ENCODE data around the gene SDHC.

GRCh38 chr1:161266202-161266601 is 48.0 kb upstream of the SDHC start:
- TF ChIP-seq, protein P1, sequence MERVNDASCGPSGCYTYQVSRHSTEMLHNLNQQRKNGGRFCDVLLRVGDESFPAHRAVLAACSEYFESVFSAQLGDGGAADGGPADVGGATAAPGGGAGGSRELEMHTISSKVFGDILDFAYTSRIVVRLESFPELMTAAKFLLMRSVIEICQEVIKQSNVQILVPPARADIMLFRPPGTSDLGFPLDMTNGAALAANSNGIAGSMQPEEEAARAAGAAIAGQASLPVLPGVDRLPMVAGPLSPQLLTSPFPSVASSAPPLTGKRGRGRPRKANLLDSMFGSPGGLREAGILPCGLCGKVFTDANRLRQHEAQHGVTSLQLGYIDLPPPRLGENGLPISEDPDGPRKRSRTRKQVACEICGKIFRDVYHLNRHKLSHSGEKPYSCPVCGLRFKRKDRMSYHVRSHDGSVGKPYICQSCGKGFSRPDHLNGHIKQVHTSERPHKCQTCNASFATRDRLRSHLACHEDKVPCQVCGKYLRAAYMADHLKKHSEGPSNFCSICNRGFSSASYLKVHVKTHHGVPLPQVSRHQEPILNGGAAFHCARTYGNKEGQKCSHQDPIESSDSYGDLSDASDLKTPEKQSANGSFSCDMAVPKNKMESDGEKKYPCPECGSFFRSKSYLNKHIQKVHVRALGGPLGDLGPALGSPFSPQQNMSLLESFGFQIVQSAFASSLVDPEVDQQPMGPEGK (CRISPR knock-in tag; IDR thresholded peaks at IDR 0.05; ENCODE audit: borderline replicate concordance): no peak
- TF ChIP-seq RARB (CRISPR knock-in tag; IDR thresholded peaks at IDR 0.05) (no peak), ZNF70 (CRISPR knock-in tag; IDR thresholded peaks at IDR 0.05) (no peak)

Measured in SK-N-SH treated with all-trans-retinoic acid at 6 μM for 48 hours (cell line).